ENCODE results near the gene MYCBP2. TPM values are rescaled to one million over a fixed set of nuclear protein-coding genes. Genes with fewer than 3 reads are reported as not detected.
"Not testable (repeated sequence)": the region's sequence is repeated elsewhere in the genome, so short reads cannot be mapped to it uniquely, and the experiment has no call there.

Gene MYCBP2
- total RNA-seq, 1 donor = 155 TPM

- Histone ChIP-seq H3K79me2 (ENCODE audit: insufficient read depth, low read length) (peaks cover 89% of the 10 kb centered on the region), H3K4me1 (ENCODE audit: insufficient read depth, low read length) (peaks cover 5% of the 10 kb centered on the region), H3K27ac (ENCODE audit: low read depth, low read length) (no peak overlapping the region), H3K9me3 (ENCODE audit: low read depth, low read length) (no peaks in the 10 kb centered on the region), H3K4me2 (ENCODE audit: insufficient read depth, low read length) (no peak overlapping the region), H3K27me3 (ENCODE audit: insufficient read depth, low read length) (no peaks in the 10 kb centered on the region), H4K20me1 (ENCODE audit: insufficient read depth, low read length) (peaks cover 47% of the 10 kb centered on the region), H3K4me3 (ENCODE audit: insufficient read depth, low read length) (no peak overlapping the region), H3K36me3 (ENCODE audit: insufficient read depth, low read length) (no peaks in the 10 kb centered on the region), H2AFZ (ENCODE audit: low read length) (no peak overlapping the region)
- no peak for DNase-seq (ENCODE audit: insufficient read length, low spot score, missing footprints)
- TF ChIP-seq CTCF (IDR thresholded peaks at IDR 0.05; ENCODE audit: extremely low read depth, low read depth, low read length) = no peak
Observed at GRCh38 chr13:77316430-77316829, 10.5 kb downstream of the MYCBP2 start.

- H3K27ac ChIP-seq (ENCODE audit: low read depth, low read length); H3K9me3 ChIP-seq (ENCODE audit: low read depth, low read length); H3K4me3 ChIP-seq (ENCODE audit: insufficient read depth, low read length); DNase-seq (ENCODE audit: insufficient read length, low spot score, missing footprints); H2AFZ ChIP-seq (ENCODE audit: low read length); H3K4me2 ChIP-seq (ENCODE audit: insufficient read depth, low read length); H3K36me3 ChIP-seq (ENCODE audit: insufficient read depth, low read length); H3K27me3 ChIP-seq (ENCODE audit: insufficient read depth, low read length): not testable (repeated sequence)
- H3K79me2 ChIP-seq (ENCODE audit: insufficient read depth, low read length) = peaks cover 90% of the 10 kb centered on the region
- H4K20me1 ChIP-seq (ENCODE audit: insufficient read depth, low read length) = peaks cover 49% of the 10 kb centered on the region
- peaks cover 13% of the 10 kb centered on the region for H3K4me1 ChIP-seq (ENCODE audit: insufficient read depth, low read length)
Observed at GRCh38 chr13:77315509-77315908, 11.4 kb downstream of the MYCBP2 start.

- DNase-seq (ENCODE audit: insufficient read length, low spot score, missing footprints) = no peak
- Histone ChIP-seq H3K79me2 (ENCODE audit: insufficient read depth, low read length) (peaks cover 90% of the 10 kb centered on the region), H3K27ac (ENCODE audit: low read depth, low read length) (no peak overlapping the region), H3K9me3 (ENCODE audit: low read depth, low read length) (no peaks in the 10 kb centered on the region), H2AFZ (ENCODE audit: low read length) (no peak overlapping the region), H3K27me3 (ENCODE audit: insufficient read depth, low read length) (no peaks in the 10 kb centered on the region), H3K4me3 (ENCODE audit: insufficient read depth, low read length) (no peak overlapping the region), H3K36me3 (ENCODE audit: insufficient read depth, low read length) (no peaks in the 10 kb centered on the region), H3K4me2 (ENCODE audit: insufficient read depth, low read length) (no peak overlapping the region), H3K4me1 (ENCODE audit: insufficient read depth, low read length) (peaks cover 13% of the 10 kb centered on the region), H4K20me1 (ENCODE audit: insufficient read depth, low read length) (peaks cover 39% of the 10 kb centered on the region)
- TF ChIP-seq CTCF (IDR thresholded peaks at IDR 0.05; ENCODE audit: extremely low read depth, low read depth, low read length) = no peak
Observed at GRCh38 chr13:77313923-77314322, 13.0 kb downstream of the MYCBP2 start.

- Histone ChIP-seq H3K4me3 (ENCODE audit: insufficient read depth, low read length) (no peak overlapping the region), H3K27me3 (ENCODE audit: insufficient read depth, low read length) (no peaks in the 10 kb centered on the region), H4K20me1 (ENCODE audit: insufficient read depth, low read length) (peaks cover 36% of the 10 kb centered on the region), H3K79me2 (ENCODE audit: insufficient read depth, low read length) (peaks cover 94% of the 10 kb centered on the region), H3K9me3 (ENCODE audit: low read depth, low read length) (no peaks in the 10 kb centered on the region), H3K4me2 (ENCODE audit: insufficient read depth, low read length) (no peak overlapping the region), H2AFZ (ENCODE audit: low read length) (no peak overlapping the region), H3K27ac (ENCODE audit: low read depth, low read length) (no peak overlapping the region), H3K36me3 (ENCODE audit: insufficient read depth, low read length) (no peaks in the 10 kb centered on the region), H3K4me1 (ENCODE audit: insufficient read depth, low read length) (peaks cover 13% of the 10 kb centered on the region)
- TF ChIP-seq CTCF (IDR thresholded peaks at IDR 0.05; ENCODE audit: extremely low read depth, low read depth, low read length) = no peak
- no peak for DNase-seq (ENCODE audit: insufficient read length, low spot score, missing footprints)
Observed at GRCh38 chr13:77312311-77312710, 14.6 kb downstream of the MYCBP2 start.

Measured in osteoblast (primary cell).